ENCODE measurements around the gene CATSPER4.

Gene CATSPER4

GRCh38 chr1:26156285-26157038 lies 33.9 kb upstream of the CATSPER4 start:
- FAIRE-seq (no peak), DNase-seq (ENCODE audit: insufficient read length, low spot score) (no peak)
- TF ChIP-seq PAX5 (IDR thresholded peaks at IDR 0.05; ENCODE audit: insufficient read depth, low read length, severe bottlenecking) = no peak
- no peak for TF ChIP-seq SPI1 (IDR thresholded peaks at IDR 0.05; ENCODE audit: low read depth, low read length)
- no peak for TF ChIP-seq POU2F2 (IDR thresholded peaks at IDR 0.05; ENCODE audit: low read depth, low read length)
- no peak for TF ChIP-seq POLR2A (IDR thresholded peaks at IDR 0.05; ENCODE audit: low read depth, low read length)
- no peak for TF ChIP-seq TAF1 (IDR thresholded peaks at IDR 0.05; ENCODE audit: low read depth, low read length)
- no peak for TF ChIP-seq POLR2AphosphoS5 (IDR thresholded peaks at IDR 0.05; ENCODE audit: low read depth, low read length)

GRCh38 chr1:26158271-26158907 lies 32.0 kb upstream of the CATSPER4 start:
- TF ChIP-seq POLR2A (IDR thresholded peaks at IDR 0.05; ENCODE audit: low read depth, low read length) = no peak
- no peak for TF ChIP-seq POU2F2 (IDR thresholded peaks at IDR 0.05; ENCODE audit: low read depth, low read length)
- no peak for TF ChIP-seq SPI1 (IDR thresholded peaks at IDR 0.05; ENCODE audit: low read depth, low read length)
- no peak for TF ChIP-seq TAF1 (IDR thresholded peaks at IDR 0.05; ENCODE audit: low read depth, low read length)
- TF ChIP-seq PAX5 (IDR thresholded peaks at IDR 0.05; ENCODE audit: insufficient read depth, low read length, severe bottlenecking) = no peak
- no peak for TF ChIP-seq POLR2AphosphoS5 (IDR thresholded peaks at IDR 0.05; ENCODE audit: low read depth, low read length)
- FAIRE-seq = no peak
- DNase-seq (ENCODE audit: insufficient read length, low spot score) = no peak

- no peak for FAIRE-seq
- TF ChIP-seq PAX5 (IDR thresholded peaks at IDR 0.05; ENCODE audit: insufficient read depth, low read length, severe bottlenecking) = no peak
- TF ChIP-seq POU2F2 (IDR thresholded peaks at IDR 0.05; ENCODE audit: low read depth, low read length) = no peak
- no peak for TF ChIP-seq TAF1 (IDR thresholded peaks at IDR 0.05; ENCODE audit: low read depth, low read length)
- no peak for TF ChIP-seq POLR2A (IDR thresholded peaks at IDR 0.05; ENCODE audit: low read depth, low read length)
- TF ChIP-seq POLR2AphosphoS5 (IDR thresholded peaks at IDR 0.05; ENCODE audit: low read depth, low read length) = no peak
- no peak for TF ChIP-seq SPI1 (IDR thresholded peaks at IDR 0.05; ENCODE audit: low read depth, low read length)
- DNase-seq (ENCODE audit: insufficient read length, low spot score) = no peak
Measured at GRCh38 chr1:26158908-26159742, 31.3 kb upstream of the CATSPER4 start, which contains the start of gene FAM110D. Gene FAM110D, plus strand, starts transcription at chr1:26159079. Its CDS starts 2,213 bp downstream, at chr1:26161292.

DNA sequence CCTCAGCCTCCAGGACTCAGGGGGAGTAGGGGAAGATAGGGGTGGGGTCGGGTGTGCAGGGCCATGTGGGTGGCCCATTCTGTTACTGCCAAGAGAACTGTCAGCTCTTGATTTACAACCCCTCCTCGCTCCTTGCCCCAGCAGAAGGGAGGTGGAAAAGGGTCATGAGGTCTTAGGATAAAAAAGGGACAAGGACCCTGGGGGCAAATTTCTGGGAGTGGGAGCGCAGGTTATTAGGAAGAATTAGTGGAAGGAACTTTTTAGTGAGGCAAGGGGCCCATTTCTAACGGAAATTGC lies 30.7 kb upstream of the CATSPER4 start:
- no peak for DNase-seq (ENCODE audit: insufficient read length, low spot score)
- no peak for FAIRE-seq

DNA sequence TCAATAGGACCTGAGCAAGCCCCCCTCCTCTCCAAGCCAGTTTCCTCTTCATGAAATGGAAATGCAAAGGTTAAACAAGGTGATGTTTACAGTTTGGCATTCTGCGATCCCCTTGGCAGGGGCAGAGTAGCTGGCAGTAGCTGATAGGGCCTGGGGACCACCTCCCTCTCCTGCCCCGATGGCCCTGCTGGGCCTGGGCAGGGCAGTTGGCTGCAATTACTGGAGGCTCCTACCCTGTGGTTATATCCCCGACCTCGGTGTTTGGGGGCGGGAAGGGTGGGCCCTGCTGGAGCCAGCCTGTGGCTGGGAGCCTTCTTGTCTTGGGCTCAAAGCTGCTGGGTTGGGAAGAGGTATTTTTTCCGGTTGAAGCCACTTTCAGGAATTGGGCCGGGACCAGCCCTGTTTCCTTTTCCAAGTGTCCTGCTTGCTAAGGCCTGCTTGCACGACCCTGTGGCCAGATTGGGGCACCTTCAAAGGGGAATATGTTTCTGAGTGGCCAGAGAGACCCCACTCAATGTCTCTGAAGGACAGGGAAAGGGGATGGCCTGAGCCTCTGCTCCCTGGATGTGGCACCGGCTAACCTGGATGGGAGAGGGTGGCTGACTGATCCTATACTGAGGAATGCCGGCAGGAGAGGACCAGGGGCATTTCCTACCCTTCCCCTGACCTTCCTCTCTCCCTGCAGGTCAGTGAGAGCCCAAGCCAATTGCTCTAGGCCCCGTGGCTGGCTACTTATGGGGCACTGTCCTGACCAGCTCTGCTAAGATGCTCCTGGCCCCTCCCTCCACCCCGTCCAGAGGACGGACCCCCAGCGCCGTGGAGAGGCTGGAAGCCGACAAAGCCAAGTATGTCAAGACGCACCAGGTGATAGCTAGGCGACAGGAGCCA lies 29.6 kb upstream of the CATSPER4 start:
- FAIRE-seq (no peak), DNase-seq (ENCODE audit: insufficient read length, low spot score) (no peak)
- TF ChIP-seq PAX5 (IDR thresholded peaks at IDR 0.05; ENCODE audit: insufficient read depth, low read length, severe bottlenecking) = no peak
- TF ChIP-seq TAF1 (IDR thresholded peaks at IDR 0.05; ENCODE audit: low read depth, low read length) = no peak
- TF ChIP-seq POLR2AphosphoS5 (IDR thresholded peaks at IDR 0.05; ENCODE audit: low read depth, low read length) = no peak
- TF ChIP-seq POU2F2 (IDR thresholded peaks at IDR 0.05; ENCODE audit: low read depth, low read length) = no peak
- TF ChIP-seq POLR2A (IDR thresholded peaks at IDR 0.05; ENCODE audit: low read depth, low read length) = no peak
- no peak for TF ChIP-seq SPI1 (IDR thresholded peaks at IDR 0.05; ENCODE audit: low read depth, low read length)

More for the DNA sequence above, 30.7 kb upstream of the CATSPER4 start:
- TF ChIP-seq SPI1 (IDR thresholded peaks at IDR 0.05; ENCODE audit: low read depth, low read length) (no peak), POU2F2 (IDR thresholded peaks at IDR 0.05; ENCODE audit: low read depth, low read length) (no peak), PAX5 (IDR thresholded peaks at IDR 0.05; ENCODE audit: insufficient read depth, low read length, severe bottlenecking) (no peak), POLR2A (IDR thresholded peaks at IDR 0.05; ENCODE audit: low read depth, low read length) (no peak), POLR2AphosphoS5 (IDR thresholded peaks at IDR 0.05; ENCODE audit: low read depth, low read length) (no peak), TAF1 (IDR thresholded peaks at IDR 0.05; ENCODE audit: low read depth, low read length) (no peak)

GRCh38 chr1:26161415-26162219 lies 28.8 kb upstream of the CATSPER4 start:
- FAIRE-seq (no peak), DNase-seq (ENCODE audit: insufficient read length, low spot score) (peak; percentile 63)
- TF ChIP-seq POU2F2 (IDR thresholded peaks at IDR 0.05; ENCODE audit: low read depth, low read length) = no peak
- TF ChIP-seq POLR2A (IDR thresholded peaks at IDR 0.05; ENCODE audit: low read depth, low read length) = no peak
- no peak for TF ChIP-seq POLR2AphosphoS5 (IDR thresholded peaks at IDR 0.05; ENCODE audit: low read depth, low read length)
- no peak for TF ChIP-seq SPI1 (IDR thresholded peaks at IDR 0.05; ENCODE audit: low read depth, low read length)
- no peak for TF ChIP-seq PAX5 (IDR thresholded peaks at IDR 0.05; ENCODE audit: insufficient read depth, low read length, severe bottlenecking)
- no peak for TF ChIP-seq TAF1 (IDR thresholded peaks at IDR 0.05; ENCODE audit: low read depth, low read length)

DNA sequence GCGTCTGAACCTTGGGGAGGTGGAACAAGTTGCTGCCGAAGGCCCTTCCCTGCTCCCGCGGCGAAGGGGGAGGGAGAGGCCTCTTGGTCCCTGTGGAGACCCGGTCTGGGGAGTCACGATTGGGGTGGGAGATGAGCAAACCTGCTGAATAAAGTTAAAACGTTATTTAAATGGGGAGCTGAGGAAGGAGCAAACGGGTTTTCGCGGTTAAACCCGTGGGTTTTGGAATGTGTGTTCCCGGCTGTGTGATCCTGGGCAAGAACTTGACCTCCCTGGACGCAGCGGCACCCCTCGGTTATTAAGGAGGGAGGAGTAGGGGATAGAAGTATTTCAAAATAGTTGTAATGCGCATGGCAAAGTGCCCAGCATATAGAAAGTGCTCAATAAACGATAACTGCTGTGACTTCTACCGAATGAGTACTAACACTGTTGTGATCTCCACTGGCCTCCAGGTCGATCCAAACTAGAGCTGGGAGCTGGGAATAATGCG lies 28.1 kb upstream of the CATSPER4 start:
- DNase-seq (ENCODE audit: insufficient read length, low spot score) (no peak), FAIRE-seq (no peak)
- no peak for TF ChIP-seq POLR2A (IDR thresholded peaks at IDR 0.05; ENCODE audit: low read depth, low read length)

- no peak for TF ChIP-seq SPI1 (IDR thresholded peaks at IDR 0.05; ENCODE audit: low read depth, low read length)
- TF ChIP-seq POLR2A (IDR thresholded peaks at IDR 0.05; ENCODE audit: low read depth, low read length) = no peak
- TF ChIP-seq PAX5 (IDR thresholded peaks at IDR 0.05; ENCODE audit: insufficient read depth, low read length, severe bottlenecking) = no peak
- TF ChIP-seq POLR2AphosphoS5 (IDR thresholded peaks at IDR 0.05; ENCODE audit: low read depth, low read length) = no peak
- TF ChIP-seq TAF1 (IDR thresholded peaks at IDR 0.05; ENCODE audit: low read depth, low read length) = no peak
- no peak for TF ChIP-seq POU2F2 (IDR thresholded peaks at IDR 0.05; ENCODE audit: low read depth, low read length)
- DNase-seq (ENCODE audit: insufficient read length, low spot score) (no peak), FAIRE-seq (no peak)
Measured at GRCh38 chr1:26163684-26164035, 26.7 kb upstream of the CATSPER4 start.
